ENCODE data around the gene ANKFN1. TPM values are rescaled to one million over a fixed set of nuclear protein-coding genes. Genes with fewer than 3 reads are reported as not detected.

The ANKFN1 gene
- total and polyA plus RNA-seq, 10 of the 15 experiments (the other 5 are each of a cell fraction or from before 2014, with no cell fraction given) = 0.19 TPM; not detected in 9

DNA sequence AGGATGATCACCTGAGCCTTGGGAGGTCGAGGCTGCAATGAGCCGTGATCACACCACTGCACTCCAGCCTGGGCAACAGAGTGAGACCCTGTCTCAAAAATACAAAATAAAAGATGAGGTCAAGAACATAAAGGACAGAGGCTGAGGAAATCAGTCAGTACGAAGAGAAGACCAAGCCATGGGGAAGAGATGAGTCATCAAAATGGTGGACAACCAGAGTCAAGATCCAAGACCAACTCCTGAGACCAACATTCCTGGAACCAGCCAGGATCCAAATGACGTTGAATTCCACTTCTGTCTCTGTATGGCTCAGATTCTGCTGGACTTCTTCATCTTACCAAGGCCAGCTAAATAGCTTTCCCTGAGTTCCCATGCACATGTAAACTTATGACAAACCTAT, 395.4 kb downstream of the ANKFN1 start:
- FAIRE-seq = no peak

More for the DNA sequence above, 395.4 kb downstream of the ANKFN1 start:
- TF ChIP-seq ZNF24 (IDR thresholded peaks at IDR 0.05) (no peak), PAX8 (IDR thresholded peaks at IDR 0.05) (no peak), POLR2A (IDR thresholded peaks at IDR 0.05; ENCODE audit: low read depth, low read length) (no peak), KDM1A (IDR thresholded peaks at IDR 0.05; ENCODE audit: borderline replicate concordance) (no peak), ZNF384 (IDR thresholded peaks at IDR 0.05; ENCODE audit: borderline replicate concordance, low read depth, low read length) (no peak), MYB (IDR thresholded peaks at IDR 0.05; ENCODE audit: borderline replicate concordance, low read depth, low read length) (no peak), CHD4 (IDR thresholded peaks at IDR 0.05) (no peak), NFYB (IDR thresholded peaks at IDR 0.05; ENCODE audit: insufficient read depth, low read depth, low read length) (no peak), TARDBP (IDR thresholded peaks at IDR 0.05; ENCODE audit: borderline replicate concordance) (no peak), POLR2AphosphoS2 (IDR thresholded peaks at IDR 0.05; ENCODE audit: low read depth, low read length) (no peak), BCL11A (IDR thresholded peaks at IDR 0.05; ENCODE audit: low read depth, low read length) (no peak)
- TF ChIP-seq, protein P1, sequence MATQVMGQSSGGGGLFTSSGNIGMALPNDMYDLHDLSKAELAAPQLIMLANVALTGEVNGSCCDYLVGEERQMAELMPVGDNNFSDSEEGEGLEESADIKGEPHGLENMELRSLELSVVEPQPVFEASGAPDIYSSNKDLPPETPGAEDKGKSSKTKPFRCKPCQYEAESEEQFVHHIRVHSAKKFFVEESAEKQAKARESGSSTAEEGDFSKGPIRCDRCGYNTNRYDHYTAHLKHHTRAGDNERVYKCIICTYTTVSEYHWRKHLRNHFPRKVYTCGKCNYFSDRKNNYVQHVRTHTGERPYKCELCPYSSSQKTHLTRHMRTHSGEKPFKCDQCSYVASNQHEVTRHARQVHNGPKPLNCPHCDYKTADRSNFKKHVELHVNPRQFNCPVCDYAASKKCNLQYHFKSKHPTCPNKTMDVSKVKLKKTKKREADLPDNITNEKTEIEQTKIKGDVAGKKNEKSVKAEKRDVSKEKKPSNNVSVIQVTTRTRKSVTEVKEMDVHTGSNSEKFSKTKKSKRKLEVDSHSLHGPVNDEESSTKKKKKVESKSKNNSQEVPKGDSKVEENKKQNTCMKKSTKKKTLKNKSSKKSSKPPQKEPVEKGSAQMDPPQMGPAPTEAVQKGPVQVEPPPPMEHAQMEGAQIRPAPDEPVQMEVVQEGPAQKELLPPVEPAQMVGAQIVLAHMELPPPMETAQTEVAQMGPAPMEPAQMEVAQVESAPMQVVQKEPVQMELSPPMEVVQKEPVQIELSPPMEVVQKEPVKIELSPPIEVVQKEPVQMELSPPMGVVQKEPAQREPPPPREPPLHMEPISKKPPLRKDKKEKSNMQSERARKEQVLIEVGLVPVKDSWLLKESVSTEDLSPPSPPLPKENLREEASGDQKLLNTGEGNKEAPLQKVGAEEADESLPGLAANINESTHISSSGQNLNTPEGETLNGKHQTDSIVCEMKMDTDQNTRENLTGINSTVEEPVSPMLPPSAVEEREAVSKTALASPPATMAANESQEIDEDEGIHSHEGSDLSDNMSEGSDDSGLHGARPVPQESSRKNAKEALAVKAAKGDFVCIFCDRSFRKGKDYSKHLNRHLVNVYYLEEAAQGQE (IDR thresholded peaks at IDR 0.05; ENCODE audit: low read depth, low read length) = no peak
- TF ChIP-seq, protein P2, sequence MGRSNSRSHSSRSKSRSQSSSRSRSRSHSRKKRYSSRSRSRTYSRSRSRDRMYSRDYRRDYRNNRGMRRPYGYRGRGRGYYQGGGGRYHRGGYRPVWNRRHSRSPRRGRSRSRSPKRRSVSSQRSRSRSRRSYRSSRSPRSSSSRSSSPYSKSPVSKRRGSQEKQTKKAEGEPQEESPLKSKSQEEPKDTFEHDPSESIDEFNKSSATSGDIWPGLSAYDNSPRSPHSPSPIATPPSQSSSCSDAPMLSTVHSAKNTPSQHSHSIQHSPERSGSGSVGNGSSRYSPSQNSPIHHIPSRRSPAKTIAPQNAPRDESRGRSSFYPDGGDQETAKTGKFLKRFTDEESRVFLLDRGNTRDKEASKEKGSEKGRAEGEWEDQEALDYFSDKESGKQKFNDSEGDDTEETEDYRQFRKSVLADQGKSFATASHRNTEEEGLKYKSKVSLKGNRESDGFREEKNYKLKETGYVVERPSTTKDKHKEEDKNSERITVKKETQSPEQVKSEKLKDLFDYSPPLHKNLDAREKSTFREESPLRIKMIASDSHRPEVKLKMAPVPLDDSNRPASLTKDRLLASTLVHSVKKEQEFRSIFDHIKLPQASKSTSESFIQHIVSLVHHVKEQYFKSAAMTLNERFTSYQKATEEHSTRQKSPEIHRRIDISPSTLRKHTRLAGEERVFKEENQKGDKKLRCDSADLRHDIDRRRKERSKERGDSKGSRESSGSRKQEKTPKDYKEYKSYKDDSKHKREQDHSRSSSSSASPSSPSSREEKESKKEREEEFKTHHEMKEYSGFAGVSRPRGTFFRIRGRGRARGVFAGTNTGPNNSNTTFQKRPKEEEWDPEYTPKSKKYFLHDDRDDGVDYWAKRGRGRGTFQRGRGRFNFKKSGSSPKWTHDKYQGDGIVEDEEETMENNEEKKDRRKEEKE (IDR thresholded peaks at IDR 0.05) = no peak
- TF ChIP-seq, protein P3, sequence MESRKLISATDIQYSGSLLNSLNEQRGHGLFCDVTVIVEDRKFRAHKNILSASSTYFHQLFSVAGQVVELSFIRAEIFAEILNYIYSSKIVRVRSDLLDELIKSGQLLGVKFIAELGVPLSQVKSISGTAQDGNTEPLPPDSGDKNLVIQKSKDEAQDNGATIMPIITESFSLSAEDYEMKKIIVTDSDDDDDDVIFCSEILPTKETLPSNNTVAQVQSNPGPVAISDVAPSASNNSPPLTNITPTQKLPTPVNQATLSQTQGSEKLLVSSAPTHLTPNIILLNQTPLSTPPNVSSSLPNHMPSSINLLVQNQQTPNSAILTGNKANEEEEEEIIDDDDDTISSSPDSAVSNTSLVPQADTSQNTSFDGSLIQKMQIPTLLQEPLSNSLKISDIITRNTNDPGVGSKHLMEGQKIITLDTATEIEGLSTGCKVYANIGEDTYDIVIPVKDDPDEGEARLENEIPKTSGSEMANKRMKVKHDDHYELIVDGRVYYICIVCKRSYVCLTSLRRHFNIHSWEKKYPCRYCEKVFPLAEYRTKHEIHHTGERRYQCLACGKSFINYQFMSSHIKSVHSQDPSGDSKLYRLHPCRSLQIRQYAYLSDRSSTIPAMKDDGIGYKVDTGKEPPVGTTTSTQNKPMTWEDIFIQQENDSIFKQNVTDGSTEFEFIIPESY (IDR thresholded peaks at IDR 0.05) = no peak
- in situ Hi-C loops (cut with MboI) (no loop called here), intact Hi-C loops (cut with micrococcal nuclease; ENCODE audit: unreplicated experiment) (no loop called here)
- Histone ChIP-seq H3K4me2 (ENCODE audit: control insufficient read depth, insufficient read depth) (no peak overlapping the region), H3K27ac (ENCODE audit: control insufficient read depth, insufficient read depth) (no peak overlapping the region), H4K20me1 (ENCODE audit: control insufficient read depth, insufficient read depth) (no peaks in the 10 kb centered on the region), H3K79me2 (ENCODE audit: control insufficient read depth, insufficient read depth, low read length) (no peaks in the 10 kb centered on the region), H3K4me1 (ENCODE audit: control insufficient read depth, insufficient read depth, low read length) (no peaks in the 10 kb centered on the region), H3K36me3 (ENCODE audit: control insufficient read depth in 2 of 2, insufficient read depth in 2 of 2, low read length in 1 of 2) (no peaks in the 10 kb centered on the region), H3K4me3 (no peak overlapping the region), H3K9ac (ENCODE audit: control insufficient read depth, insufficient read depth, low read length) (no peak overlapping the region), H2AFZ (ENCODE audit: control insufficient read depth, low read depth, low read length) (no peak overlapping the region), H3K27me3 (replicated peaks in 1 of 2; ENCODE audit: control insufficient read depth in 2 of 2, insufficient read depth in 2 of 2, low read length in 1 of 2) (no peaks in the 10 kb centered on the region; a peak in 1 of 4 replicates), H3K9me3 (replicated peaks; ENCODE audit: control insufficient read depth, insufficient read depth, low read length) (peaks cover 3% of the 10 kb centered on the region; the same call in 1 of the 3 replicates)
- POLR2A ChIA-PET = no interaction called here
- no TSS peak for BruUV-seq (replicated peaks)
- CTCF ChIA-PET = no interaction called here
- no peak for ATAC-seq
- RAD21 ChIA-PET (ENCODE audit: unreplicated experiment) = no interaction called here
- SMC1A ChIA-PET (ENCODE audit: uncharacterized antibody, unreplicated experiment) = no interaction called here
- WGBS (ENCODE audit: insufficient coverage, insufficient replicate concordance, low lambda C conversion rate, missing lambda C conversion rate) = 12% methylated on average over 4 of the region's 4 CpGs
- DNase-seq (ENCODE audit: low read depth, low spot score) = no peak
